Effector memory CD8-positive, alpha-beta T cell (primary cell): Measurements from ENCODE around the gene ANAPC2.
A peak's percentile ranks its signal among the peaks of the same experiment; 100 is the strongest.

Source experiments
- ATAC-seq: fragments of 150-1000 bp; cut with Tn5 transposase; replicated peaks from 2 replicates; pipeline ENCODE4 v1.10.0; 2021; ENCODE audit warnings: mild to moderate bottlenecking, moderate library complexity
- DNase-seq, 3 experiments: peaks; one replicate each; pipeline ENCODE4 v3.0.0; 2021
- H3K27ac Mint-ChIP-seq, 2 donors: one replicate each; pipeline ENCODE4 v1.8.0; 2022; ENCODE audit warnings: mild to moderate bottlenecking in 2 of 2, mixed read lengths in 2 of 2, moderate library complexity in 2 of 2
- H3K27me3 Mint-ChIP-seq, 2 donors: one replicate each; pipeline ENCODE4 v1.8.0; 2022; ENCODE audit warnings: mixed read lengths in 2 of 2
- H3K36me3 Mint-ChIP-seq: one replicate; pipeline ENCODE4 v1.8.0; 2022; ENCODE audit warnings: mild to moderate bottlenecking, moderate library complexity, mixed read lengths; ENCODE audit not compliant: insufficient read depth
- H3K4me1 Mint-ChIP-seq, 2 donors: one replicate each; pipeline ENCODE4 v1.8.0; 2022; ENCODE audit warnings: low read depth in 2 of 2, mixed read lengths in 2 of 2
- H3K4me3 Mint-ChIP-seq, 2 donors: one replicate each; pipeline ENCODE4 v1.8.0; 2022; ENCODE audit warnings: mild to moderate bottlenecking in 2 of 2, mixed read lengths in 2 of 2, moderate library complexity in 2 of 2
- H3K9me3 Mint-ChIP-seq, 2 donors: one replicate each; pipeline ENCODE4 v1.8.0; 2022; ENCODE audit warnings: mixed read lengths in 2 of 2

The ANAPC2 gene

GRCh38 chr9:137168573-137168903, 19.8 kb downstream of the ANAPC2 start:
- ATAC-seq (peak; percentile 48), DNase-seq (no peak)
- Mint-ChIP-seq H3K4me1 (peaks cover 0 to 6% of the 10 kb centered on the region in 2 donors), H3K27me3 (peaks cover 24 to 63% of the 10 kb centered on the region in 2 donors), H3K36me3 (peaks cover under 1% of the 10 kb centered on the region), H3K9me3 (no peaks in the 10 kb centered on the region), H3K27ac (no peak overlapping the region), H3K4me3 (peak overlapping the region; percentile 51 to 67)

- Mint-ChIP-seq H3K27me3 (peaks cover 24 to 63% of the 10 kb centered on the region in 2 donors), H3K9me3 (no peaks in the 10 kb centered on the region)
- peak; percentile 19 for ATAC-seq
Observed at GRCh38 chr9:137167747-137168572, 20.4 kb downstream of the ANAPC2 start.

GRCh38 chr9:137167277-137167746, 21.0 kb downstream of the ANAPC2 start:
- no peaks in the 10 kb centered on the region for H3K9me3 Mint-ChIP-seq
- H3K27ac Mint-ChIP-seq, result no peak overlapping the region
- H3K4me3 Mint-ChIP-seq, result peak overlapping the region in 1 of 2 donors; percentile 31
- H3K36me3 Mint-ChIP-seq, result peaks cover 3% of the 10 kb centered on the region
- H3K27me3 Mint-ChIP-seq, result peaks cover 24 to 64% of the 10 kb centered on the region in 2 donors
- no peak for ATAC-seq
- H3K4me1 Mint-ChIP-seq, result peaks cover 0 to 3% of the 10 kb centered on the region in 2 donors
- no peak for DNase-seq

More at GRCh38 chr9:137167747-137168572, 20.4 kb downstream of the ANAPC2 start:
- Mint-ChIP-seq H3K4me3 (peak overlapping the region in 1 of 2 donors; percentile 67), H3K36me3 (peaks cover 3% of the 10 kb centered on the region), H3K4me1 (peaks cover 0 to 3% of the 10 kb centered on the region in 2 donors), H3K27ac (no peak overlapping the region)
- no peak for DNase-seq

GRCh38 chr9:137166380-137167229, 21.8 kb downstream of the ANAPC2 start:
- peaks cover 24 to 63% of the 10 kb centered on the region in 2 donors for H3K27me3 Mint-ChIP-seq
- peaks cover 0 to 3% of the 10 kb centered on the region in 2 donors for H3K4me1 Mint-ChIP-seq

GRCh38 chr9:137165250-137165836, 23.0 kb downstream of the ANAPC2 start:
- H3K27me3 Mint-ChIP-seq, result peaks cover 24 to 51% of the 10 kb centered on the region in 2 donors
- DNase-seq, result no peak
- no peak overlapping the region for H3K27ac Mint-ChIP-seq
- peaks cover 3% of the 10 kb centered on the region for H3K36me3 Mint-ChIP-seq
- peaks cover 0 to 3% of the 10 kb centered on the region in 2 donors for H3K4me1 Mint-ChIP-seq
- ATAC-seq, result no peak
- no peak overlapping the region for H3K4me3 Mint-ChIP-seq
- H3K9me3 Mint-ChIP-seq, result no peaks in the 10 kb centered on the region

More at GRCh38 chr9:137166380-137167229, 21.8 kb downstream of the ANAPC2 start:
- H3K9me3 Mint-ChIP-seq, result no peaks in the 10 kb centered on the region
- ATAC-seq (no peak), DNase-seq (no peak)
- peaks cover 3% of the 10 kb centered on the region for H3K36me3 Mint-ChIP-seq
- peak overlapping the region in 1 of 2 donors; percentile 59 for H3K4me3 Mint-ChIP-seq
- no peak overlapping the region for H3K27ac Mint-ChIP-seq

GRCh38 chr9:137164370-137165249, 23.8 kb downstream of the ANAPC2 start:
- Mint-ChIP-seq H3K27me3 (peaks cover 28 to 53% of the 10 kb centered on the region in 2 donors), H3K36me3 (peaks cover 3% of the 10 kb centered on the region), H3K27ac (no peak overlapping the region), H3K4me3 (peak overlapping the region in 1 of 2 donors; percentile 27), H3K4me1 (peaks cover 0 to 3% of the 10 kb centered on the region in 2 donors), H3K9me3 (no peaks in the 10 kb centered on the region)
- no peak for DNase-seq
- ATAC-seq, result no peak

- peak overlapping the region in 1 of 2 donors; percentile 59 for H3K4me3 Mint-ChIP-seq
- H3K36me3 Mint-ChIP-seq, result peaks cover 3% of the 10 kb centered on the region
- ATAC-seq, result no peak
- no peak overlapping the region for H3K27ac Mint-ChIP-seq
- no peaks in the 10 kb centered on the region for H3K9me3 Mint-ChIP-seq
- H3K4me1 Mint-ChIP-seq, result peaks cover 5 to 8% of the 10 kb centered on the region in 2 donors
- no peak for DNase-seq
- H3K27me3 Mint-ChIP-seq, result peaks cover 36 to 61% of the 10 kb centered on the region in 2 donors
Observed at GRCh38 chr9:137163805-137164204, 24.6 kb downstream of the ANAPC2 start.

- peaks cover 39 to 66% of the 10 kb centered on the region in 2 donors for H3K27me3 Mint-ChIP-seq
- no peak overlapping the region for H3K27ac Mint-ChIP-seq
- H3K36me3 Mint-ChIP-seq, result peaks cover 3% of the 10 kb centered on the region
- DNase-seq (no peak), ATAC-seq (no peak)
- peaks cover 5 to 6% of the 10 kb centered on the region in 2 donors for H3K4me1 Mint-ChIP-seq
- peak overlapping the region in 1 of 2 donors; percentile 59 for H3K4me3 Mint-ChIP-seq
- H3K9me3 Mint-ChIP-seq, result no peaks in the 10 kb centered on the region
Observed at GRCh38 chr9:137163365-137163715, 25.0 kb downstream of the ANAPC2 start.

- peak; percentile 51 for ATAC-seq
- peaks cover 45 to 72% of the 10 kb centered on the region in 2 donors for H3K27me3 Mint-ChIP-seq
Observed at GRCh38 chr9:137162505-137163364, 25.6 kb downstream of the ANAPC2 start.

GRCh38 chr9:137161558-137162486, 26.5 kb downstream of the ANAPC2 start:
- no peak overlapping the region for H3K27ac Mint-ChIP-seq
- DNase-seq (no peak), ATAC-seq (no peak)
- H3K4me3 Mint-ChIP-seq, result no peak overlapping the region
- peaks cover 50 to 76% of the 10 kb centered on the region in 2 donors for H3K27me3 Mint-ChIP-seq
- H3K4me1 Mint-ChIP-seq, result peaks cover 5 to 11% of the 10 kb centered on the region in 2 donors
- H3K9me3 Mint-ChIP-seq, result no peaks in the 10 kb centered on the region
- peaks cover 3% of the 10 kb centered on the region for H3K36me3 Mint-ChIP-seq

More at GRCh38 chr9:137162505-137163364, 25.6 kb downstream of the ANAPC2 start:
- no peak for DNase-seq
- H3K9me3 Mint-ChIP-seq, result no peaks in the 10 kb centered on the region
- peaks cover 5 to 8% of the 10 kb centered on the region in 2 donors for H3K4me1 Mint-ChIP-seq
- no peak overlapping the region for H3K27ac Mint-ChIP-seq
- peak overlapping the region in 1 of 2 donors; percentile 37 for H3K4me3 Mint-ChIP-seq
- peaks cover 3% of the 10 kb centered on the region for H3K36me3 Mint-ChIP-seq
